HG03280 (cell line): ENCODE data around the gene PNPLA8.
"Not testable (repeated sequence)": the region's sequence is repeated elsewhere in the genome, so short reads cannot be mapped to it uniquely, and the experiment has no call there.

ENCODE experiments used
- ATAC-seq: cut with Tn5 transposase; IDR thresholded peaks from one replicate; pipeline ENCODE4 v1.9.1; 2021; ENCODE audit warnings: mild to moderate bottlenecking, moderate library complexity; ENCODE audit not compliant: unreplicated experiment

PNPLA8 gene

DNA sequence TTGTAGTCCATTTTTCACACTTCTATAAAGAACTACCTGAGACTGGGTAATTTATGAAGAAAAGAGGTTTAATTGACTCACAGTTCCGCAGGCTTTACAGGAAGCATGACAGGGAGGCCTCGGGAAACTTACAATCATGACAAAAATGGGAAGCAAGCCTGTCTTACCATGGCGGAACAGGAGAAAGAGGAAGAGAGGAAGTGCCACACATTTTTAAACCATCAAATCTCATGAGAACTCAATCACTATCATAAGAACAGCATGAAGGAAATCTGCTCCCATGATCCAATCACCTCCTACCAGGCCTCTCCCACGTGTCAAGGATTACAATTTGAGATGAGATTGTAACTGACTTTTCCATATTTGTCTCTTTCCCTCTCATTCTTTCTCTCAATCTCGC is 9.3 kb upstream of the PNPLA8 start:
- ATAC-seq = no peak

DNA sequence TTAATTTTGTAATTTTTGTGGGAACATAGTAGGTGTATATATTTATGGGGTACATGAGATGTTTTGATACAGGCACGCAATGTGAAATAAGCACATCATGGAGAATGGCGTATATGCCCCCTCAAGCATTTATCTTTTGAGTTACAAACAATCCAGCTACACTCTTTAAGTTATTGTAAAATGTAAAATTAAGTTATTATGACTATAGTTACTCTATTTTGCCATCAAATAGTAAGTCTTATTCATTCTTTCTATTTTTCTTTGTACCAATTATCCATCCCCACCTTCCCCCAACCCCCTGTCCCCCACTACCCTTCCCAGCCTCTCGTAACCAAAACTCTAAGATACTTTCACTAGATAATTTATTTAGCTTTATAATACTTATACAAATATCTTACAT is 7.8 kb upstream of the PNPLA8 start:
- no peak for ATAC-seq

DNA sequence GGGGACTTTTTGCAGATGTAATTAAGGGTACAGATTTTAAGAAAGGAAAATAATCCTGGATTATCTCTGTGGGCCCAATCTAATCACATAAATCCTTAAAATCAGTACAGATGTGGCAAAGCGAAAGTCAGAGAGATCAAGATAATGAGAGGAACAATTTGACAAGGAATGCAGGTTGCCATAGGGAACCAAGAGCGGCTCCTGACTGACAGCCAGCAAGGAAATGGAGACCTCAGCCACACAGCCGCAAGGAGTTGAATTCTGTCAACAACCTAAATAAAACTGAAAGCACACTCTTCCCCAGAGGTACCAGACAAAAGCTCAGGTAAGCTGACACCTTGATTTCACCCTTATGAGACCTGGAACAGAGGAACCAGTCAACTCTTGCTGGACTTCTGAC is 3.4 kb upstream of the PNPLA8 start:
- no peak for ATAC-seq

DNA sequence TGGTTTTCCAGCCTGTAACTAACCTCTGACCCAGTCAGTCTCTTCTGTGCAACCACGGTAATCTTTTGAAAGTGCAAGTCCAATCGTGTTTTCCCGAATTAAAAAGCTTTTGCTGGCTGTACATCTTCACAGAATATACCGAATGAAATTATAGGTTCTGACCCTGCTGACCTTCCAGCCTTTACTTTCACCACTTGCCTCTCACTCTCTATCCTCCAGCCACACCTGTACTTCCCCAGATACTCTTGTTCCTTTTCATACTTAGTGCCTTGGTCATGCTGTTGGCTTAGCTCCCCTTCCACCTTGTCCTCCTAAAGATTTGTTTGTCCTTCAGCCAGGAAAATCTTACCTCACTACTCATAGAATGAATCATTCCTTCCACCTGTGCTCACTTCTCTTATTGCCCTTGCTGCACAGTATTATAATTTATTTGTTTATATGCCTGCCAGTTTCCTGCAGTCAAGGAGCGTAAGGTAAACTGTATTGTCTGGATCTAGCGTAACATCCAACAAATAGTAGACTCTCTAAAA is 2.3 kb upstream of the PNPLA8 start:
- ATAC-seq = no peak

DNA sequence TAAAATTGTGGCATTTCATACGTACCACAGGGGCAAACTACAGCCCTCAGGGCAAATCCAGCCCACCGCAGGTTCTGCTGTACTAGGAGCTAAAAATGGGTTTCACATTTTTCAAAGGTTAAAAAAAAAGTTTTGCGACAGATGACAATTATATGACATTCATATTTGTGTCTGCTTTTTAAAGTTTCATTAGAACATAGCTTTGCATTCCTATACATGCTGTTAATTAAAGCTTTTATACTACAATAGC is 758 bp upstream of the PNPLA8 start:
- no peak for ATAC-seq

DNA sequence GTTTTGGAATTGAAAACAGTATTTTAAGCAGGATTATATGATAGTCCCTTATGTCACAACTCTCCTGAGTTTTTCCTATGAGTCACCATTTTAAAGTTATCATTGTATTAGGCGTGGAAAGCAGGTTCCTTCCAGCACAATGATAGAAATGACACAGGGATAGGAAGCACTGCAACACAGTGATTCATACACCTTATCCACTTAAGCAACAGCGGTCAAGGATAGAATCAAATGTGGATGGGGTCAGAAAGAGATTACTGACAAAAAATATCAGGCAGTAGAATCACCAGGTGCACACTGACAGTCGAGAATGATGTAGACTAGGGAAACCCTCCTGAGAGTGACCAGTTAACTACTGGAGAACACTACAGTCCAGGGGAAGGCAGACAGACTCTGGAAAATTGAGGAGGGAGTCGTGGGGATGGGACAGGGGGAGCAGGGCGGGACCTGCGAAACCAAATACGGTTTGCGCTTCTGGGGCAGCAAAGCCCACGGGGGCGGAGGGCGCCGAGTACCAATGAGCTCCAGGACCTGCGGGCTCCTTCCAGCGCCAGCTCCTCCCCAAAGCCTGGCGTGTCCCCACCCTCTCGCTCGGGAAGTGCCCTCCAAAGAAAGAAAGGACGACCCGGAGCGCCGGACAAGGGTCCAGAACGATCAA is 479 bp downstream of the PNPLA8 start:
- peak; percentile 39 for ATAC-seq

DNA sequence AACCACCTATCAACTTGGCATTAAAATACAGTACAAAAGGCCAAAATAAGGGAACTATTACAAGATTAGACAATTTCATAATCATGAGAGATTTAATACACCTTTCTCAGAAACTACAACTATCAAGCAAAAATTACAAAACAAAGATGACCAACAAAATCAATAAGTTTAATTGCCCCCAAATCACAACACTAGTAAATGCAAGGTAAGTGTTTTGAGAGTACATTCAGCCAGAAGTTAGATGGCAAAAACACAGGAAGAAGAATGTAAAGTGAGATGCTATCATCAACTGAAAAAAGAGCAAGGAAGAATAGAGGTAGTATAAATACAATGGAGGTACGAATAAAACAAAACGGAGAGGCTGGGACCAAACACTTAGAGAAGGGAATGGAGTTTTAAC is 3.2 kb downstream of the PNPLA8 start:
- no peak for ATAC-seq

DNA sequence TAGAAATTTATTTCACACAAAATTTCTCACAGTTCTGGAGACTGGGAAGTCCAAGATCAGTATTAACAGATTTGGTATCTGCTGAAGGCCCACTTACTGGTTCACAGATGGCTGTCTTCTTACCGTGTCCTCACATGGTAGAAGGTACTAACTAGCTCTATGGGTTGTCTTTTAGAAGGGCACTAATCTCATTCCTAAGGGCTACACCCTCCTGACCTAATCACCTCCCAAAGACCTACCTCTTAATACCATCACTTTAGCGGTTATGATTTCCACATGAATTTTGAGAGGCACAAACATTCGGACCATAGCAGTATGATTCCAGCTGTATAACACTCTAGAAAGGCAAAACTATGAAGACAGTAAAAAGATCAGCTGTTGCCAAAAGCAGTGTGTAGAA is 8.0 kb downstream of the PNPLA8 start:
- no peak for ATAC-seq

DNA sequence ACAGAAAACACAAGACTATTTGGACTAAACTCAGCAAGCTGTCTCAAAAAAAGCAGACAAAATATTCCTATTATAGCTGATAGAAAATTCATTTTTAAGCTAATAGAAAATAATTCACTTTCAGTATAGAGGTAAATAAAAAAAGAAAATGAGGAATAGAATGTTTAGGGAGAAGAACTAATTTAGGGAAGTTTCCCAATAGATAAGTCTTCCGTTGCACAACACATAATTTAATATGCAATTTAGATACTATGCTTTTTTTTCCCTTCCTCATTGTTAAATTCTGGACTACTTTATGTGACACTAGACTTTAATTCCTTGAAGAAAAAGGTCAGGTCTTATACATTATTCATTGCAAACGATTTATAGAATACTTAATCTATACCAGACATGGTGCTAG is 10.3 kb downstream of the PNPLA8 start:
- ATAC-seq = no peak

DNA sequence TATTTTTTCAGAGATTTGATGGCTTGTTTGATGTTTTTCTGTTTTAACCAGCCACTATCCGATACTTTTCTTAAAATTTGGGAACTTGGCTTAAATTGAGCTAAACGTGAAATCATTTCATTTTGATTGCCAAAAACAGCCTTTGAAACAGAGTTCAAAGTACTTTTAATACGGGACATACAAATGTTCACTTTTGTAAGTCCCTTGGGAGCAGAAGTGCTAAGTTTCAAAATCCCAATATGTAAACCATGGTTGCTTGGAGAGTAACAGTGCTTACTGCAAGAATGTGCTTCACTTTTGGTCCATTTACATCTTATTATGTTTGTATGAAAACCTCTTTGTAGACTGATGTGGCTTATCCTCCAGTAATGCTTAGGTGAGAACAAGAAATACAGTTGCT is 10.9 kb downstream of the PNPLA8 start:
- ATAC-seq = no peak

DNA sequence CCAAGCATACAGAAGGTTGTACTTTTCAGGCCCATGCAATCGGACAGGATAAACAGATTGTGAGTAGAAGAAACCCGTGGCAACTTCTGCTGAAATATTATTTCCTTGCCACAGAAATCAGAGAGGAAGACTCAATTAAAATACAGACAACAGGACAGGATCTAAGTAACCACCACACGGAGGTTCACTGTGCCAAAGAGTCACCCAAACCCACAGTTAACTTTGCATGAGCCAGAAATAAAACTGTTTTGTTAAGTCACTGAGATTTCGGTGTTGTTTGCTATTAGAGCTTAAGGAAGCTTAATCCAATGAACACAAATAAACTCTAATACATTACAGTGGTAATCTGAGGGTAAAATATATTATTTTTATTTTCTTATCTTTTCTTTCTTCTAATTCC is 14.0 kb downstream of the PNPLA8 start:
- no peak for ATAC-seq

DNA sequence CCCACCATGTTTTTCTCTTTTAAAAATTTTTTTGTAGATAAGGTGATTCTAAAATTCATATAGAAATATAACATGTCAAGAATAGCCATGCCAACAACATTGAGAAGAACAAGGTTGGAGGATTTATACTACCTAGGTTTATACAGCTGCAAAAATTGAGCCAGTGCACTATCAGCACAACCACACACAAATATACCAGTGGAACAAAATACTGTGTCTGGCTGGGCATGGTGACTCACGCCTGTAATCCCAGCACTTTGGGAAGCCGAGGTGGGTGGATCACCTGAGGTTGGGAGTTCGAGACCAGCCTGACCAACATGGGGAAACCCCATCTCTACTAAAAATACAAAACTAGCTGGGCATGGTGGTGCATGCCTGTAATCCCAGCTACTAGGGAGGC is 21.4 kb downstream of the PNPLA8 start:
- ATAC-seq = not testable (repeated sequence)

DNA sequence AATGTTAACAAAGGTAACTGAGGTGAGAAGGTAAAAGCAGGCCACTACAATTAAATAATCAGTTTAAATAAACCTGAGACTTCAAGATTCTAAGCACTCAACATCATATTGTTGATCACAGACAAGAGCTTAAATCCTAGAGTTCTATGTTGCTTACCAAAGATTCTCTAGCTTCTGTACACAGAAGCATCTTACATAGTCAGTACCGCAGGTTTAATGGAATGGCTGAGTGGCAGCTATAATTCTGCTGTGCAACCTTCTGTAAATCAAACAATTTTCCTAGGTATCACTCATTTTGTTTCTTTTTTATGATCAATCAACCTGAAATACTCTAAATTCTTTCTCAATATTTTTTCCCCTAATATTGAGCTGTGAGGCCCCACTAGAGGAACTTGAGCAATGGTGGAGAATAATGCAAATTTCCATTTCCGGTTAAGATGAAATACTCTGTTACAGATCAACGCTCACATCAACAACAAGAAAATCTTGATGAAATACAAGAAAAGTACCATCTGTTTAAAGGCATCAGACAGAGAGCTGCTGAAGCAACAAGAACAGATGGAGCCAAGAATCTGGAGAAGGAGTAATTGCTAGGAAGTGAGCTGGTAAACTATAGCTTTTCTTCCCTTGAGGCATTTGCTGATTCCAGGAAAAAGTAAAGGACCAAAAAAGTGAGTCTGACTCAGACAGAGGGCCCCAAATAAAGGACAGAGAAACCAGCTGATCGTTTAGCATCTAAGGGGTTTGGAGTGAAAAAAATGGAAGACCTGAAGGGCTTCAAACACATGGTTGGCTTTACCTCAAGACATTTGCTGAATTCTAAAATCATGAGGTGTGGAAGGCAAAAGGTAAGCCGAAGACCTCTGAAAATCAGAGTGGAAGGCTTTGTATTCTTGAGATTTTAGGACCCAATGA is 22.6 kb downstream of the PNPLA8 start:
- ATAC-seq = peak; percentile 92

DNA sequence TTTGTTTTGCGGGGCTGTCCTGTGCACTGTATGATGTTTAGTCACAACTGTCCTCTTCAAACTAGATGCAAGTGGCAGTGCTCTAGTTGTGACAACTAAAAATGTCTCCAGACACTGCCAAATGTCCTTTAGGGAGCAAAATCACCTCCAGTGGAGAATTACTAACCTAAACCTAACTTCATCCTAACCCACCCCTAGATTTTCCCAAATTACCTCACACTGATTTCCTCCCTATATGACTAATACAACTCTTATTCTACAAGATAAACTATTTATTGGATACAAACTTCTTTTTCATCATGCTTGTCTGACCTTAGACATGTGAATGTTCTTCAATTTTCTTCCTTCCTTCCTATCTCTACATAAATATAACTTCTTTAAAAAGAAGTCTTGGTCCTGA is 26.4 kb downstream of the PNPLA8 start:
- no peak for ATAC-seq

DNA sequence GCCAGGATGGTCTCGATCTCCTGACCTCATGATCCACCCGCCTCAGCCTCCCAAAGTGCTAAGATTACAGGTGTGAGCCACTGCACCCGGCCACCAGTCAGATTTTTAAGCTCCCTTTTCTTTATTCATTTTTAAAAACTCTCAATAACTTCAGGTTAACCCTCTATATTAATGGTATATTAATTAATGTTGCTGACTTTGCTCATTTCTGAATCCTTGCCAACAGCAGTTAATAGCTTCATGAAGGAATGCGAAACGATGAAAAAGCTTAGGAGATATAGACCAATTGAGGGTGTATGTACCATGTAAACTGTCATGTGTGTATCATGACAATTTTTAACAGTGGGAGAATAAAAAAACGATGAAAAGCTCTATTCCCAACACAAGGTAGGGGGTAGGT is 27.5 kb downstream of the PNPLA8 start:
- no peak for ATAC-seq

DNA sequence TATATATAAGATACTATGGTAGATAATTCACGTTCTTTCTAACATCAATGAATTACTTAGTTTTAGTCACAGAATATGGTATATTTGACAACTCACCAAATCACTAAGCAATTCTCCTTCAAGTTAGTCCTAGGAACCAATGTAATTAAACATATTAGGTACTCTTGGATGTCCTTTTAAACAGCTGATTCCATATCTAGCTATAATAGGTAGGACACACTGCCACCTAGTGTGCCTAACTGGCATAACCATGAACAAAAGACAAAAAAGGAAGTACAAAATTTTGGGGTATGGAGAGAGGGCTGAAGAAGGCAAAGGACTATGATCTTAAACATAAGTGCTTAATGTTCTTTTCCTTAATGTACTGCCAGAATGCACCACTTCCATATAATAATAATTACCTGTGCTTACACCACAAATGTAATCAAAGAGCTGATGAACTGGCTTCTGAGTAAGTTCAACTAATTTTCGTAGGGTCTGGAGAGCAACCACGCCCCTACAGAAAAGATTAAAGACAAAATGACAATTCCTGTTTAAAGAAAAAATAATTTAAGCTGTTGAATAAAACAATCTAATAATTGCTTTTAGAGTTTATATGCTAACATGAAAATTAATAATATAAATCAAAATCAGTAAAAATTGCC is 28.7 kb downstream of the PNPLA8 start:
- ATAC-seq = peak; percentile 82

DNA sequence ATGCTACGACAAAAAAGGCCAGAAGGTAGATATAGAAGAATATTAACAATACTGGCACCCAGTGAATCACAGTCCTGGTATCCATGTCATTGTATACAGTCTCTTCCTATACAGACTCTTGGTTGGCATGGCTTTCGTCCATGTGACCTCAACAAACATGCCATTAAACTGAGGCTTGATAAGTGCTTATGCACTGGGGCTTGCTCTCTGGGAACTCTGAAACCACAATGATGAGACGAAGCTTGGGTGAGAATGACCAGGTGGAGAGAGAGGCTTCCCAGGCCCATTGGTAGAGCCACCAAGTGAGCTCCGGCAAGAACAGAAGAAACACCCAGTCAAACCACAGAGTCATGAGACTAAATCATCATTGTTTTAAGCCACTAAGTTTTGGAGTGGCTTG is 33.2 kb downstream of the PNPLA8 start:
- no peak for ATAC-seq

DNA sequence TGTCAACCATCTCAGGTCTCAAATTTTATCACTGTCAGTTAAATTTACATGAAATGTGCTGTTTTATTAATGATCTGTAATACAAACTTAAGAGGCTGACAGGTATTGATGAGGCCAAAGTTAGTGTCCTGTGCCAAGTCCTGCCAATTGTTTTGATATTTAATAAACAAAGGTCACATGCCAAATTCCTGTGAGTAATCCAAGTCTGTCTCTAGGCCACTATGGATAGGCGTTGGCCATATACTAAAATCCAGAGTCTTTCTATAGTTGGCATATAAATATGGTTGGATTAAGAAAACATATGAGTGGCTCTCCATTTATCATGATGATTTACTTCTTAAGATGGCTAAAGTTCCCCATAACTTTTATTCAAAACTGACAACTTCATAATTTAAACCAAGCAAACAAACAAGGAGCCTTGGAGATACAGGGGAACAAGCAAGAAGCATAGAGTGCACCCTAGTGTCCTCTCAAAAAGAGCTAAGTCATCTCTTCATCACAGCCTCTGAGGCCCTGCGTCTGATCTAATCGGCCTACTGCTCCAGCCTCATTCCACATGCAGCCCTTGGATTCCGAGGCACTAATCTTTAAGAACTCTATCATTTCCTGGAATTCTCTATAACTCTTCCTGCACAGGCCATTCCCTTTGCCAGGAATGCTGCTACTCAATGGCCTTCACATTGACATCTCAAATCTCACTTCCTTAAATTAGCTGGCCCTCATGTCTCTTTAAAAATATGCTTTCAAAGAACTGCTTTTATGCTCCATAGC is 37.0 kb downstream of the PNPLA8 start:
- ATAC-seq = no peak

DNA sequence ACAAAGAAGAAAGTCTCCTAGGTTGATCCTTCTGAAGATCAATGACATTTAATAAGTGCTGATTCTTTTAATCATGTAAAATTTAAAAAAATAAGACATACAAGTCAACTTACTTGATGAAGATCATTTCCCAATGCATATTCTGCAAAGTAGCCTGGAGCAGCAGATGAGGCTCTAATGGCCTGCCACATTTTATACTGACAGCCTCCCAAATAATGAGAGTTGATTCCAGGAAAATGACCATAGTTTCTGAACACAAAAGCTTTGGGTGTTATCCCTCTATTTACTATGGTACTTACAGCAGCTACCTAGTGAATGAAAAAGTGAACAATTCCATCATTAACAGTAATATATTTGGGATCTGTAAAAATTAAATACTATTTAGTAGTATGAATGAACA is 38.3 kb downstream of the PNPLA8 start:
- ATAC-seq = no peak

DNA sequence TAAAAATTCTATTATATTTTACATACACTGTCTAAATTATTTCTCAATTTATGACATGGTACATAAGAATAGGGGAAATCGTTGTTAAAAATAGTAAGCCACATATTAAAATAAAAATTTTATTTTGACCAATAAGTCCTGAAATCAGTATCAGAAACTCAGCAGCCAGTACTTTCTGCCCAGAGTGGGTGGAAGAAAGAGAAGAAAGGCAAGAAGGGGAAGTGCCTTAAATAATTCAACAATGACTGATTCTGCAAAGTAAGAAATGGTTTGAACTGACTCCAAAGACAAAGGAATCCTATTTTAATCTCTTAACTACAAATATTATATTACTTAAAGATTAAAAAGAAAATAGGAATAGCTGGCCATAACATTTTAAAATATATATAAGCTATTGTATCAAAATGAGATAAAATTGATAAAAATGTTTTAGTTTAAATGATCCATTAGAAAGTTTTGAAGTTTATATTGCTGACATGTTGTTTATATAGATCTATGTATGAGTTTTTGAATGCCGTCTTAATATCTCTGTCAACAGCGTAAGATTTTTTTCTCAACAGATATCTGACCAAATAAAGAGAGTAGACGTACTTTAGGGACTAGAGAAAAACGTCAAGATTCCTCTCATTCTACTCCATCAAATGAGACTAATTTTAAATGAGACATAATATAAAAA is 39.5 kb downstream of the PNPLA8 start:
- ATAC-seq = no peak

DNA sequence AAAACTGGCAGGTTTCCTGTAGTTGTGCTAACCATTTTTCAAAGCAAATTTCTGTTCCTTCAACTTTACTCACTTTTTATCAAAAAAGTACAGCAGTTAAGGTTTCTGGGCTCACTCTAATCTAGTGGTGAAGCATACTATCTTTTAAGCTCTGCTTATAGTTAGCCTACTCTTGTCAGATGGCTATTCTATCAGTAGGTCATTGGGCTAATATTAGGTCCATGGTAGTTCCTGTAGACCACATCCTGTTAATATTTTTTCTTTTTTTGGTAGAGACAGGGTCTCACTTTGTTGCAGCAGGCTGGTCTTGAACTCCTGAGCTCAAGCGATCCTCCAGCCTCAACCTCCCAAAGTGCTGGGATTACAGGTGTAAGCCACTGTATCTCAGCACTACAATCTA is 41.8 kb downstream of the PNPLA8 start:
- no peak for ATAC-seq
